Progenitor cell of endocrine pancreas (in vitro differentiated cells): ENCODE results near the gene SHC4. TPM values are rescaled to one million over a fixed set of nuclear protein-coding genes. Genes with fewer than 3 reads are reported as not detected.
A peak's percentile ranks its signal among the peaks of the same experiment; 100 is the strongest.
"Not testable (repeated sequence)": the region's sequence is repeated elsewhere in the genome, so short reads cannot be mapped to it uniquely, and the experiment has no call there.

Experiments
- DNase-seq: peaks from one replicate; pipeline ENCODE4 v3.0.0; 2021; ENCODE audit warnings: low spot score; ENCODE audit not compliant: unreplicated experiment
- H3K27ac Mint-ChIP-seq: 2 replicates; pipeline ENCODE4 v1.8.0; 2021; ENCODE audit warnings: mild to moderate bottlenecking, moderate library complexity, mixed read lengths
- H3K27me3 Mint-ChIP-seq: 2 replicates; pipeline ENCODE4 v1.8.0; 2021; ENCODE audit warnings: mixed read lengths
- H3K36me3 Mint-ChIP-seq: 2 replicates; pipeline ENCODE4 v1.8.0; 2022; ENCODE audit warnings: mixed read lengths; ENCODE audit not compliant: insufficient read depth
- H3K4me1 Mint-ChIP-seq: 2 replicates; pipeline ENCODE4 v1.8.0; 2021; ENCODE audit warnings: low read depth, mixed read lengths
- H3K4me3 Mint-ChIP-seq: 2 replicates; pipeline ENCODE4 v1.8.0; 2021; ENCODE audit warnings: low read depth, mild to moderate bottlenecking, moderate library complexity, mixed read lengths
- H3K9me3 Mint-ChIP-seq: 2 replicates; pipeline ENCODE4 v1.8.0; 2021; ENCODE audit warnings: low read depth, mixed read lengths
- CTCF ChIP-seq: fragments of 200-600 bp; sonication (generic); IDR thresholded peaks from one replicate; pipeline ENCODE4 v1.5.0; 2021; ENCODE audit warnings: antibody characterized with exemption, mild to moderate bottlenecking; ENCODE audit not compliant: unreplicated experiment
- total RNA-seq: library from RNA; stranded (reverse); gene quantifications from 2 replicates; pipeline ENCODE4 v1.2.1, GENCODE V29; 2021

The SHC4 gene
- total RNA-seq, 1 donor from 2014 or later, result 0.36 TPM

GRCh38 chr15:48976444-48977088 is 12.8 kb upstream of the SHC4 start:
- peaks cover 3% of the 10 kb centered on the region for H3K27me3 Mint-ChIP-seq
- no peak for TF ChIP-seq CTCF
- H3K27ac Mint-ChIP-seq, result peak overlapping the region; percentile 93
- H3K9me3 Mint-ChIP-seq, result no peaks in the 10 kb centered on the region
- no peaks in the 10 kb centered on the region for H3K36me3 Mint-ChIP-seq
- no peak for DNase-seq
- H3K4me1 Mint-ChIP-seq, result peaks cover 6% of the 10 kb centered on the region
- peak overlapping the region; percentile 66 for H3K4me3 Mint-ChIP-seq

- Mint-ChIP-seq H3K4me1 (peaks cover 6% of the 10 kb centered on the region), H3K9me3 (peaks cover under 1% of the 10 kb centered on the region), H3K27me3 (no peaks in the 10 kb centered on the region), H3K27ac (peak overlapping the region; percentile 93), H3K36me3 (no peaks in the 10 kb centered on the region), H3K4me3 (peak overlapping the region; percentile 66)
- DNase-seq, result peak; percentile 76
- TF ChIP-seq CTCF, result peak; percentile 95
These were observed 12.0 kb upstream of the SHC4 start for GRCh38 chr15:48975472-48976419.

GRCh38 chr15:48974882-48975281 is 11.2 kb upstream of the SHC4 start:
- Mint-ChIP-seq H3K36me3 (no peaks in the 10 kb centered on the region), H3K27ac (no peak overlapping the region)
- DNase-seq, result no peak

GRCh38 chr15:48972750-48973503 is 9.2 kb upstream of the SHC4 start:
- Mint-ChIP-seq H3K4me1 (peaks cover 6% of the 10 kb centered on the region), H3K27me3 (no peaks in the 10 kb centered on the region), H3K36me3 (no peaks in the 10 kb centered on the region), H3K4me3 (no peak overlapping the region), H3K9me3 (peaks cover 4% of the 10 kb centered on the region), H3K27ac (no peak overlapping the region)
- TF ChIP-seq CTCF, result no peak
- no peak for DNase-seq

More at GRCh38 chr15:48974882-48975281, 11.2 kb upstream of the SHC4 start:
- no peaks in the 10 kb centered on the region for H3K27me3 Mint-ChIP-seq
- H3K9me3 Mint-ChIP-seq, result peaks cover 4% of the 10 kb centered on the region
- peak overlapping the region; percentile 58 for H3K4me3 Mint-ChIP-seq
- TF ChIP-seq CTCF, result peak; percentile 23
- peaks cover 6% of the 10 kb centered on the region for H3K4me1 Mint-ChIP-seq

- H3K36me3 Mint-ChIP-seq, H3K27me3 Mint-ChIP-seq, H3K27ac Mint-ChIP-seq, H3K4me3 Mint-ChIP-seq, H3K4me1 Mint-ChIP-seq, H3K9me3 Mint-ChIP-seq, DNase-seq: not testable (repeated sequence)
These were observed 7.2 kb upstream of the SHC4 start for GRCh38 chr15:48970926-48971325.
